Astrocyte of the cerebellum (primary cell): ENCODE data around the gene ZNF431.

ENCODE experiments used
- DNase-seq: peaks from one replicate; pipeline ENCODE4 v3.0.0-alpha.2; 2011; ENCODE audit warnings: low read depth
- H3K4me3 ChIP-seq: 2 replicates; pipeline ENCODE4 v1.5.1; 2011; ENCODE audit warnings: mild to moderate bottlenecking, low read depth, low read length, moderate library complexity
- CTCF ChIP-seq: IDR thresholded peaks from 2 replicates; pipeline ENCODE4 v1.5.1; 2012; ENCODE audit warnings: low read length, low read depth, moderate library complexity, mild to moderate bottlenecking; ENCODE audit errors: missing control alignments
- in situ Hi-C: cut with HindIII; loops from 2 replicates; pipeline ENCODE4 v1.10.0; 2017; ENCODE audit warnings: low sequenced_read_pairs

Gene ZNF431

GRCh38 chr19:21143428-21143827 is 1.6 kb downstream of the ZNF431 start:
- in situ Hi-C loops: no loop called here
- H3K4me3 ChIP-seq: no peak overlapping the region

DNA sequence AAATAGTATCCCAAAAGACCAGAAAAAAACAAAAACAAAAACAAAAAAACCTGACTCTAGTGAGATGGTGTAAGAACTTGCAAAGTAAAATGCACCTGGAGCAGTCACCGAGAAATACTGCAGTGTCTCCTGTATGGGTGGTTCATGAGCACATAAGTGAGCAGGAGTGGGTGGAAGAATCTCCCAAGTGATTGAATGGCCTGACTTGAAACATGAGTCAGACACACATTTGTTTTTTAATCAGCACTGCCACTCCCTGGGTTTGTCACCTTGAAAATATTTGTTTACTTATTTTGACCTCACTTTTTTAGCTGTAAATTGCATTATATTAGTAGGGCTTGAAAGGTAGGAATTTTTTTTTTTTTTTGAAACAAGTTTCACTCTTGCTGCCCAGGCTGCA is 2.0 kb downstream of the ZNF431 start:
- no peak for TF ChIP-seq CTCF
- in situ Hi-C loops: no loop called here
- no peak for DNase-seq
- no peak overlapping the region for H3K4me3 ChIP-seq

More at GRCh38 chr19:21143428-21143827, 1.6 kb downstream of the ZNF431 start:
- TF ChIP-seq CTCF: no peak
- DNase-seq: no peak

GRCh38 chr19:21147540-21147939 is 5.7 kb downstream of the ZNF431 start:
- TF ChIP-seq CTCF: no peak
- in situ Hi-C loops: no loop called here
- no peak overlapping the region for H3K4me3 ChIP-seq
- no peak for DNase-seq

DNA sequence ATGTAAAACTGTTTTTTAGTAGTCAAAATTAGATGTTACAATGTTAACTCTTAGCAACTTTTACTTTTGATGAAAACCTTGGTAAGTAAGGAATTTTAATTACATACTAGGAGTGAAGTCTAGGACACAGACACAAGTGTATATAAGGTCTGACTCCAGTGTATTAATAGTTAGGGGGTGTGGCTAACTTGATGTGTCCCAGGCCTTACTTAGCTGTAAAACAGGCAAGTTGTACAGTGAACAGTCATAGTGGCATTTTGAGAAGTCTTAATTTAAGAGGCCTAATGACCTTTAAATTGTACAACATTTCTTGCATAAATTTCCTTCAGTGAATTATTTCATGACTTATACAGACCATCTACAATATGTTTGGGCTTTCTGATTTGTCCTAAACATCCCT is 6.8 kb downstream of the ZNF431 start:
- in situ Hi-C loops: no loop called here
- no peak overlapping the region for H3K4me3 ChIP-seq
- DNase-seq: no peak
- TF ChIP-seq CTCF: no peak

DNA sequence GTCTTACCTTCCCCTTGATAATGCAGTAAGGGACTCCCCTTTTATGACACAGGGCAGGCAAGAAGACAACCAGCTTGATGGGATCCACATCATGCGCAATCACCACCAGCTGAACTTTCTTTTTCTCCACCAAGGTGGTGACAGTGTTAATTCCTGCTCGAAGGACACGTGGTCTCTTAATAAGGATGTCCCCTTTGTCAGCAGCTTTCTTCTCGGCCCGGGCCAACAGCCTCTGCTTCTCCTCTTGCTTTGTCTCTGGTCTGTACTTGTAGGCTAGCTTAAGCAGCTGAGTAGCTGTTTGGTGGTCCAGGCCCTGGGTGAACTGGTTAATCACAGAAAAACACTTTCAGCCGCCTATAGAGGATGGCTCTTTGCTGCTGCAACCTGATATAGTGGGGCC is 8.0 kb downstream of the ZNF431 start:
- in situ Hi-C loops: no loop called here
- no peak overlapping the region for H3K4me3 ChIP-seq
- no peak for TF ChIP-seq CTCF
- DNase-seq: no peak

GRCh38 chr19:21151460-21151859 is 9.6 kb downstream of the ZNF431 start:
- in situ Hi-C loops: no loop called here
- no peak for TF ChIP-seq CTCF
- H3K4me3 ChIP-seq: no peak overlapping the region
- DNase-seq: no peak
